Measurements from ENCODE around the gene TMEM132E.

The TMEM132E gene

GRCh38 chr17:34570506-34570905, 8.9 kb upstream of the TMEM132E start:
- no peak for DNase-seq

DNA sequence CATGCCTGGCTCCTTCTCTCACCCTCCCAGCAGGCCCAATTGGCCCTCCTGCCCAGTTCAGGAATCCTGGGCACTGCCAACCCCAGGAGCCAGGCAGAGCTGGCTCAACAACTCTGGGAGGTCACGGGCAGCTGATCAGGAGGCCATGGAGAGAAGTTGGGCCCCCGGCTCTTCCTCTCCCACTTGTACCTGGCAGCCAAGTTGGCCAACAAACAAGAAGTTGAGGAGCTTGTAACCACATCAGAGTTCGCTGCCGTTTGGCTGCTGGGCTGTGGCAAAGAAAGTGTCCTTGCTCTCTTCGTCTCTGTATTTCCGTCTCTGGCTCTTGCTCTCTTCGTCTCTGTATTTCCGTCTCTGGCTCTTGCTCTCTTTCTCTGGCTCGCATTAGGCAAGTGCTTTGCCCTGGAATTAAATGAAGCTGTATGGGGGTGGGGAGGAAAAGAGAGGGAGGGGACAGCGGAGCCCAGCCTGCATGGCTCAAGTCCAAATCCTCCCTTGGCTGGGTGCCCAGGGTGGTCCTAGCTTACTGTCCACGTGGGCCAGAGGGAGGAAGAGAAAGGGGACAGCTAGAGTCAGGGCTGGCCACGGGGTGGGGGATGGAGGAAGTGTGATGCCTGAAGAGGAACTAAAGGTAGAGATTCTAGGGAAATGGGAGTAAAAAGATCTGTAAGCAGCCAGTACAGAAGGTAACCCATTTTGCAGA, 7.8 kb upstream of the TMEM132E start:
- no peak for DNase-seq

GRCh38 chr17:34572483-34572882, 6.9 kb upstream of the TMEM132E start:
- no peak for DNase-seq

- no peak for DNase-seq
Measured at GRCh38 chr17:34575182-34575581, 4.2 kb upstream of the TMEM132E start.

DNA sequence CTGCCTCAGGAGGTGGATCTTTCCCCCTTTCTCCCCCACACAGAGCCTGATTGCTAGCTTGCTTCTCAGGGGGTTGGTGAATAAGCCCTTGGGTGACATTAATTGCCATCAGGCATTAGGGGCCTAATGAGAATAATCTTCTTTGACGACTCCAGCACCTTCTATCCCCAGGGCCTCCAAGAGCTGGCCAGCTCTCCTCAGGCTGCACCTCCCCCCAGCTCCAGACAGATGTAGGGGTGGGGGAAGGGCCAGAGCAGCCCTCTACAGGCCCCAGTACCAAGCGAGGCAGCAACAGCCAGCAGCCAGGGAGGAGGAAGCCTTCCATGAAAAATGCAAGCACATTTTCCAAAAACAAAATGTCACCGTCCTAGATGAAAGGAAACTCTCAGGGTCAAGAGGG, 1.4 kb upstream of the TMEM132E start:
- no peak for DNase-seq

GRCh38 chr17:34578656-34579016, 746 bp upstream of the TMEM132E start:
- DNase-seq, result no peak

DNA sequence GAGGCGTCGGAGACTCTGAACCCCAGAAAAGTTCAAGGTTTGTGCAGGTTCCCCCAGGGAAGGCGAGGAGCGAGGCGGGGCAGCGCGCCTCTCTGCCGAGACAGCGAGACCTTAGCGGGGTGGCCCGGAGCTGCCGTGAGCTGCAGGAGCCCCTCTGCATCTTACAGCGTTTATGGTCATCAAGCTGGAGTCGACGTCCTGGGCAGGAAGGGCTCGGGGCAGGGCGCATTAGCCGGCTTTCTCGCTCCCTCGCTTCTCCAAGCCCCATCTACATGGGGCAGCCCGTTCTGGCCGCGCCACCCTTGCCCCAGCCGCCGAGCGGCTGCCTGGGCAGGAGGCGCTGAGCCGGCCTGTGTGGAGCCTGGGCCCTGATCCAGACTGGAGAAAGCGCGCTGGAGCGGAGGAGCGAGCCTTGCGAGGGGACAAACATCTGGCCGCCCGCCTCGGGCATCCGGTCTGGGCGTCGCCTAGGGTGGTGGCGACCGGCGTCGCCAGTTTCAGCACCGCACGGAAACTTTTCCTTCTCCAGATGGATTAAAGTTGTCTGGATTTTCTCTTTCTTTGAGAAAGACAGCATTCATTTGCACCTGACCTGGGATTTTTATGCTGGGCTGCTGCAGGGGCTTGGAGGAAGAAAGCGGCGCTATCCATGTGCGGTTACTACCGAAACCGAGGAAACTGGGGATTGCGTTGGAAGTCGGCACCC, 750 bp downstream of the TMEM132E start:
- no peak for DNase-seq

GRCh38 chr17:34580685-34581445, 1.5 kb downstream of the TMEM132E start:
- DNase-seq, result no peak

DNA sequence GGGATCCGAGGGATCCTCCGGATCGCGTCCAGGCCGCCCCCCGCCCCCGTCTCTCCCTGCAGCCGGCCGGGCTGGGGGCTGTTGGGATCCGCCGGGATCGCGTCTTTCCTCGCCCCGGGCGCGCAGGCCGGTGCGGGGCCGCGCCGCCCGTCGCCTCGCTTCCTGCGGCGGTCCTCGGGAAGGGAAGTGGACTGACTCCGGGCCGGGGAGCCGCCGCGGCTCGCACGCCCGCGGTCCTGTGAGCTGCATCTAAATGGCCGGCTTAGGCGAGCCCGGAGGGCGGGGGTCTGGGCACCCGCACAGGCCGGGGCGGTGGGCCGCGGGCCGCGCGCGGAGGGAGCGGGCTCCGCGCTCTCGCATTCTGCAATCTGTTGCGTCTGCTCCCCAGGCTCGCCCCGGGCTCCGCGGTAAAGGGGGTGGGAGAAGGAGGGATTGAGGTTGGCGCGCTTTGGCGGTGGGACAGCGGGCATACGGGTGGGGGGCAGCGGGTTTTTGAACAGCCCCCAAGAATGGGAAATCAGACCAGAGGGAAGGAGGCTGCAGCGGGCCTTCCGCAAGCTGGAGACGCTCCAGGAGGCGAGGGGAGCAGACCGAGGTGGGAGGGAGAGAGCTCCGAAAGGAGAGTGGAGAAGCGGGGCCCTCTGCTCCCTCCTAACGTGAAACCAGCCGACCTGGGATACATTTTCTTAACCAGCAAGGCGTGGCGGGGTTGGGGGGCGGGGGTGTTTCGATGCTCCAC, 2.2 kb downstream of the TMEM132E start:
- no peak for DNase-seq

DNA sequence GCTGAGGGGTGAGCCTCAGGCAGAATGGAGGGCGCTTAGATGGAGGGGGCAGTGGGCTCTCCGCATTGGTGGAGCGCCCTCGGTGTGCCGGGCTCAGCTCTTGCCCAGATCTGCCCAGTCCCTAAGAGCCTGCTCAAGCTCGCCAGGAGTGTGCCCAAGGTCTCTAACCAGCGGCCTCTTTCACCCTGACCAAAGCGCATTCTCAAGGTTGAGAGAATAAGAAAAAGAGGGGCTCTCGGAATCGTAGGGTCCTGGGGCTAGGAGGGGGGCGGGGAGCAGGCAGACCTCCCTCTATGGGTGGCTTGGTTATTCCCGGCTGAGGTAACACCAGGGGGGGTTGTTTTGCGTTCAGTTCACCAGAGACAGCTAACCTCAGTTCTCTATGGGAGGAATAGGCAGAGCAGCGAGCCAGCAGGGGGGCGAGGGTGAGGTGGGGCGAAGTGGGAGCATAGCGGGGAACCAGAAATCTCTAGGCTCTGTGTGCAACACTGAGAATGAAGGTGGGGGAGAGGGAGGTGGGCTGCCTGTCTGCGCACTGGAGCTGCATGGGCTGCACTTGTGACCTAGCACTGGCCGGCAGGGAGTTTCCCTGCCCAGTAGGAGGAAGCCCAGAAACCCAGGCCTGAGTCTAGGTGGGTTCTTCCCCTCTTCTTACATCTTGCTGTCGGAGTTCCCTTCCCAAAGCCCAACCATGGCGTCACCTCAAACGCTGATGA, 3.0 kb downstream of the TMEM132E start:
- no peak for DNase-seq

GRCh38 chr17:34582901-34583245, 3.5 kb downstream of the TMEM132E start:
- no peak for DNase-seq

- no peak for DNase-seq
Measured at GRCh38 chr17:34584805-34585416, 5.5 kb downstream of the TMEM132E start.

DNA sequence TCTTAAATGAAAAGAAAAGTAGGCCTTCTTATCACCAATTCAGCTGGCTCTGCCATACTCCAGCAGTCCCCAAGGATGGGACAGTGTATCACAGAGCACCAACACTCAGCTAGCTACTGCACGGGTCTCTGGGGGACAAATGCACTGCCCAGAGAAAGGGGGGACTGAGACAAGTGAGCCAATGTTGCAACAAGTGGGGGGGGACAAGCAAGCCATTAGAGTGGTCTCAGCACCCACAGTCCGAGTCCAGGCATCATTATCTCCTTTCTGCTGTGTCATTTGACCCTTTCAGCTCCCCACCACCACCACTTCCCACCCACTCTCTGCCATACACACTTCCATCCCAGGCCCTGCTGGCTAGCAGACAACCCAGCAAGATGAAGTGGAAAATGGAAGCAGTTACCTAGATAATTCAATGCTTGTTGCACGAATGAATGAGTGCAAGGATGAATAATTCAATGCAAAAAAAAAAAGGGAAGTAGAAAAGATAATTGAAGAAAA, 7.0 kb downstream of the TMEM132E start:
- DNase-seq, result no peak

DNA sequence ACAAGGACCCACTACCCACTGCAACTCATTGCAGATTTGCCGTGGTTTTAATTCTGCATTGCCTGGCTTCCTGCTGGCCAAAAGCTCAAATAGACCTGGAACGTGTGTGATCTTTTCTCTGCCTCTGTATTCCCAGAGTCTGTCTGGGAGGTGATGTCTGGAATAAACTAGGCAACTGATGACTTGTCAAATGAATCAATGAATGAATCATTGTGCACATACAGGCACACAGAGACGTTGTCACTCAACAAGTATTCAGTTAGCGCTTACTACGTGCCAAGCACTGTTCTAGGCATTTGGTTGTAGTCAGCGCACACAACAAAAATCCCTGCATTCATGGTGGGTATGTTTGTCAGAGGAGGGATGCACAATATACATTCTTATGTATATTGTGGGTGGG, 8.9 kb downstream of the TMEM132E start:
- DNase-seq, result no peak

DNA sequence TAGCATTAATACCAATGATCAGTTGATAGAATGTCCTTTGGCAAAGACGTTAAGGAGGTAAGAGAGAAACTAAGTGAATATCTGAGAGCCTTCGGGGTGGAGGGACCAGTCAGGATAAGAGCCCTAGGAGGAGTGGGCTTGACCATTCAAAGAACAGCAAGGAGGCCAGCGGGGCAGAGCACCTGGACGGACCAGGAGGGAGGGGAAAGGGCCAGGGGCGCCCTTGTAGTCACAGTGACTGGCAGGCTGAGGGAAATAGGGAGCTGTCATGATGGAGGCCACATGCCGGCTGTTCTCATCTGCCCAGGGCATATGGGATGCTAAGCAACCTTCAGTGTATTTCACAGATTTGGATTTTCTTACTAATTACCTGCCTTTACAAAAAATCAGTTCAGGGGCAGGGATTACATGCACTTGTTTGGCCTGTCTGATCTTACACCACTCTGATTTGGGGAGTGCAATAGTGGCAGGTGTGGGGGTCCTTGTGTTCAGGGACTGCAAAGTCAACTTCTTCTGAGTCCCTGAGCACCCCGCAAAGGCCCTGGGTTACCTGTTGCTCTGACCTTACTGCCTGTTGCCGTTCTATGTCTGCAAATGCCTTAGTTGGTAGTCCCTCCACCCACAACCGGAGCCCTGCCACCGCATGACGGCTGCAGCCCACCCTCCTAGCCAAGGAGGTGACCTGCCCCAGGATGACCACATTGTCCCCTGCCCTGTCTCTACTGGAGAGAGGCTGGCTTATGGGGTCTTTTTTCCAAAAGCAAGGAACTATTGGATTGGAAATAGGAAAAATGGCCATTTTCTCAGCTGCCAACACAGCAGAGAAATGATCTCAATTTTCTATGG, 10.0 kb downstream of the TMEM132E start:
- DNase-seq, result no peak

GRCh38 chr17:34592002-34592401, 12.6 kb downstream of the TMEM132E start:
- no peak for DNase-seq

GRCh38 chr17:34596920-34597319, 17.5 kb downstream of the TMEM132E start:
- DNase-seq, result peak; percentile 42 to 71

- DNase-seq, result no peak
Measured at GRCh38 chr17:34598161-34598776, 18.9 kb downstream of the TMEM132E start.

- no peak for DNase-seq
Measured at GRCh38 chr17:34601416-34601815, 22.0 kb downstream of the TMEM132E start.

DNA sequence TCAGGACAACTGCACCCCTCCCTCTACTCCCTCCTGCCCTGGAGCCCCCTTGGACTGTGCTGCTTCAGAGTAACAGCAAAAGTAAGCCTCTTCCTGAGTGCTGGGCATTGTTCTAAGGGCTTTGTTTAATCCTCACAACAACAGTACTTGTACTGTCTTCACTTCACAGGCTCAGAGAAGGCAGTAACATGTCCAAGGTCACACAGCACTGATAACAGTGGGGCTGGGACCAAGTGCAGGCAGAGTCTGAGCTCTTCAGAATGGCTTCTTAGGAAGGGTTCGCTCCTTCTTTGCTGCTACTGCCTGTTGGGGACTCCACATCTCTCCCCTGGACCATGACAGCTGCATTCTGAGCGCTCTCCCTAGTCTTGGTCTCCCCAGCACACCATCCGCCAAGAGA, 24.6 kb downstream of the TMEM132E start:
- DNase-seq, result no peak

DNA sequence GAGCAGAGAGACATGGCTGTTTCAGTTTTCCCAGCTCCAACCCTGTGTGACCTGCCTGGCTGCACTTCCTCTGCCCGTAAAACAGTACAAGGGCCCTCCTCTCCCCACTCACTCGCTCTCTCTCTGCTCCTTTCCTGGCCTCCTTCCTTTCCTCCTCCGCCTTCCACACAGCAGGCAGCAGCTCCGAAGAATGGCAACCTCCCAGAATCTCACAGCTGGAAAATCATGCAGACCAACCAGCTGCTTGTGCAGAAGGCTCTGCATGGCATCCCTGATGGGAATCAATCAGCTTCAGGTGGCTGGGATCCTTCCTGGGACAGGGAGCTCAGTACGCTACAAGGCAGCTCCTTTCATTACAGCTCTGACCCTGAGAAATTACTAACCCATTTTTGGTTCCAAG, 27.4 kb downstream of the TMEM132E start:
- no peak for DNase-seq

Data from inflammatory macrophage treated with lipopolysaccharide for 1 hour (primary cell).